NCI-H446 treated with DMSO at 0.1 percent for 48 hours (cell line): ENCODE results near the gene MAP4K4.
A peak's percentile ranks its signal among the peaks of the same experiment; 100 is the strongest.

Source experiments
- DNase-seq: peaks from one replicate; lab custom pipeline; 2025; lab: John Stamatoyannopoulos, UW

MAP4K4 gene

GRCh38 chr2:101692766-101693165, 4.7 kb upstream of the MAP4K4 start:
- DNase-seq: no peak

GRCh38 chr2:101693991-101694588, 3.4 kb upstream of the MAP4K4 start:
- DNase-seq: no peak

GRCh38 chr2:101696272-101697123, 1.0 kb upstream of the MAP4K4 start:
- no peak for DNase-seq

- peak; percentile 9 for DNase-seq
Measured at GRCh38 chr2:101698014-101698843, 722 bp downstream of the MAP4K4 start.

- DNase-seq: no peak
Measured at GRCh38 chr2:101698844-101699754, 1.6 kb downstream of the MAP4K4 start.

GRCh38 chr2:101699755-101700461, 2.4 kb downstream of the MAP4K4 start:
- no peak for DNase-seq

GRCh38 chr2:101704046-101704466, 6.5 kb downstream of the MAP4K4 start:
- DNase-seq: no peak

GRCh38 chr2:101704816-101705578, 7.5 kb downstream of the MAP4K4 start:
- DNase-seq: no peak

- no peak for DNase-seq
Measured at GRCh38 chr2:101706121-101706818, 8.8 kb downstream of the MAP4K4 start.

- DNase-seq: no peak
Measured at GRCh38 chr2:101706819-101707177, 9.3 kb downstream of the MAP4K4 start.

GRCh38 chr2:101710036-101710435, 12.5 kb downstream of the MAP4K4 start:
- no peak for DNase-seq

- no peak for DNase-seq
Measured at GRCh38 chr2:101710471-101711318, 13.2 kb downstream of the MAP4K4 start.

- DNase-seq: no peak
Measured at GRCh38 chr2:101714118-101714517, 16.6 kb downstream of the MAP4K4 start.

- no peak for DNase-seq
Measured at GRCh38 chr2:101717071-101717845, 19.8 kb downstream of the MAP4K4 start.

GRCh38 chr2:101718479-101718878, 21.0 kb downstream of the MAP4K4 start:
- DNase-seq: no peak

GRCh38 chr2:101718993-101719571, 21.6 kb downstream of the MAP4K4 start:
- no peak for DNase-seq

GRCh38 chr2:101720732-101721131, 23.2 kb downstream of the MAP4K4 start:
- DNase-seq: no peak
